HepG2 (cell line): ENCODE data around the gene ZNRF3. TPM values are rescaled to one million over a fixed set of nuclear protein-coding genes. Genes with fewer than 3 reads are reported as not detected.

Source experiments
- ATAC-seq: fragments of 200-7000 bp; cut with Tn5 transposase; 3 replicates; pipeline ENCODE4 v1.9.1; 2020; ENCODE audit warnings: mild to moderate bottlenecking, moderate library complexity
- BruUV-seq: library from RNA; stranded (reverse); fragments of 400-500 nt; replicated peaks from 2 replicates; lab custom pipeline; 2021; lab: Mats Ljungman, UMichigan
- CTCF ChIA-PET: fragments of 300-600 bp; formaldehyde crosslinking; extraction: SDS; loops from one replicate; lab custom pipeline; 2021; ENCODE audit warnings: low total read pairs, inconsistent platforms, low intra/inter-chr PET ratio; lab: Yijun Ruan, JAX
- POLR2A ChIA-PET: fragments of 350-600 bp; sonication (Branson Sonifier 250); formaldehyde crosslinking; loops from one replicate; lab custom pipeline; 2020; ENCODE audit warnings: antibody characterized with exemption, inconsistent platforms; lab: Yijun Ruan, JAX
- DNase-seq: peaks from one replicate; pipeline ENCODE4 v3.0.0-alpha.2; 2015; ENCODE audit warnings: low spot score
- FAIRE-seq: peaks from 3 replicates; lab custom pipeline; 2011; peaks lifted over from hg19 to GRCh38; lab: Jason Lieb, UNC
- H2AFZ ChIP-seq: one replicate; pipeline ENCODE4 v1.6.1; 2011; ENCODE audit warnings: low read length, inconsistent platforms
- H3K27ac ChIP-seq: fragments of 300-600 bp; 3 replicates; pipeline ENCODE4 v1.8.0; 2011; ENCODE audit warnings: mixed run types, mild to moderate bottlenecking, mixed read lengths, low read length, inconsistent platforms; ENCODE audit not compliant: insufficient read depth; ENCODE audit errors: extremely low read length
- H3K27me3 ChIP-seq, 2 experiments: fragments of 200-600 bp in 1 of 2; 2 replicates in 1 of 2; 3 replicates in 1 of 2; pipeline versions ENCODE4 v1.6.0 to v1.8.0; 2011; ENCODE audit warnings: low read length in 2 of 2, mild to moderate bottlenecking in 2 of 2, moderate library complexity in 2 of 2, inconsistent platforms in 1 of 2; ENCODE audit not compliant: insufficient read depth in 2 of 2, control insufficient read depth in 1 of 2
- H3K36me3 ChIP-seq, 2 experiments: fragments of 200-600 bp in 1 of 2; replicated peaks in 1 of 2; 2 replicates in 1 of 2; 3 replicates in 1 of 2; pipeline versions ENCODE4 v1.5.1 to v1.8.0; 2011; ENCODE audit warnings: low read length in 2 of 2, inconsistent platforms in 1 of 2; ENCODE audit not compliant: insufficient read depth in 2 of 2, control insufficient read depth in 1 of 2
- H3K4me1 ChIP-seq: 2 replicates; pipeline ENCODE4 v1.5.1; 2012; ENCODE audit warnings: low read length, inconsistent platforms; ENCODE audit not compliant: insufficient read depth
- H3K4me2 ChIP-seq: 2 replicates; pipeline ENCODE4 v1.6.0; 2011; ENCODE audit warnings: low read depth, low read length, inconsistent platforms
- H3K4me3 ChIP-seq, 3 experiments: fragments of 200-600 bp in 1 of 3; sonication (generic), shearing (Covaris generic) in 1 of 3; replicated peaks in 1 of 3; 2 replicates each; pipeline ENCODE4 v1.5.1; 2011 to 2016; ENCODE audit warnings: low read length in 3 of 3, inconsistent platforms in 2 of 3, low read depth in 2 of 3, mild to moderate bottlenecking in 2 of 3, control low read depth in 1 of 3, mixed read lengths in 1 of 3; ENCODE audit not compliant: insufficient read depth in 1 of 3
- H3K79me2 ChIP-seq: one replicate; pipeline ENCODE4 v1.6.1; 2011; ENCODE audit warnings: low read length, inconsistent platforms; ENCODE audit not compliant: insufficient read depth
- H3K9ac ChIP-seq: 2 replicates; pipeline ENCODE4 v1.6.0; 2011; ENCODE audit warnings: mild to moderate bottlenecking, low read depth, low read length, inconsistent platforms; ENCODE audit not compliant: insufficient read depth
- H3K9me3 ChIP-seq: 2 replicates; pipeline ENCODE4 v1.5.1; 2012; ENCODE audit warnings: mild to moderate bottlenecking, low read length
- H4K20me1 ChIP-seq: 2 replicates; pipeline ENCODE4 v1.6.0; 2011; ENCODE audit warnings: inconsistent platforms, mild to moderate bottlenecking, low read length, moderate library complexity; ENCODE audit not compliant: insufficient read depth
- HDAC2 ChIP-seq: sonication (generic); formaldehyde crosslinking; IDR thresholded peaks from 2 replicates; pipeline ENCODE4 v1.4.0; 2020; ENCODE audit warnings: missing genetic modification reagents
- HMGA1 ChIP-seq: sonication (generic); formaldehyde crosslinking; conservative IDR thresholded peaks from 2 replicates; pipeline ENCODE4 v1.4.0; 2020; ENCODE audit warnings: missing genetic modification reagents
- NCOA2 ChIP-seq: sonication (generic); formaldehyde crosslinking; IDR thresholded peaks from 2 replicates; pipeline ENCODE4 v1.8.0; 2022; ENCODE audit warnings: inconsistent platforms
- NONO ChIP-seq, 2 experiments: fragments of 450-650 bp in 1 of 2; sonication (generic) in 1 of 2; formaldehyde crosslinking in 1 of 2; IDR thresholded peaks in 1 of 2; conservative IDR thresholded peaks in 1 of 2; 2 replicates each; pipeline versions ENCODE4 v1.6.1 to v1.8.0; 2017 to 2022; ENCODE audit warnings: mild to moderate bottlenecking in 1 of 2, missing genetic modification reagents in 1 of 2, moderate library complexity in 1 of 2
- NR0B2 ChIP-seq: sonication (generic); formaldehyde crosslinking; IDR thresholded peaks from 2 replicates; pipeline ENCODE4 v1.4.0; 2020; ENCODE audit warnings: mild to moderate bottlenecking, missing genetic modification reagents
- RBAK ChIP-seq: sonication (generic); formaldehyde crosslinking; IDR thresholded peaks from 2 replicates; pipeline ENCODE4 v1.5.1; 2020; ENCODE audit warnings: mild to moderate bottlenecking, missing genetic modification reagents
- SIX4 ChIP-seq: sonication (generic); formaldehyde crosslinking; IDR thresholded peaks from 2 replicates; pipeline ENCODE4 v1.4.0; 2020; ENCODE audit warnings: missing genetic modification reagents
- ZBTB43 ChIP-seq: sonication (generic); formaldehyde crosslinking; conservative IDR thresholded peaks from 2 replicates; pipeline ENCODE4 v1.4.0; 2020; ENCODE audit warnings: missing genetic modification reagents
- ZC3H13 ChIP-seq: sonication (generic); formaldehyde crosslinking; IDR thresholded peaks from 2 replicates; pipeline ENCODE4 v1.8.1; 2023; ENCODE audit warnings: mild to moderate bottlenecking, missing genetic modification reagents, moderate library complexity
- ZHX2 ChIP-seq, 2 experiments: sonication (generic) in 1 of 2; formaldehyde crosslinking in 1 of 2; IDR thresholded peaks; 2 replicates each; pipeline versions ENCODE4 v1.6.1 to v1.9.0; 2014 to 2022; ENCODE audit warnings: antibody characterized with exemption in 1 of 2, borderline replicate concordance in 1 of 2, inconsistent platforms in 1 of 2, low read depth in 1 of 2, missing genetic modification reagents in 1 of 2
- ZNF160 ChIP-seq: sonication (generic); formaldehyde crosslinking; IDR thresholded peaks from 2 replicates; pipeline ENCODE4 v1.8.0; 2022; ENCODE audit warnings: mild to moderate bottlenecking, inconsistent platforms, missing genetic modification reagents
- ZNF562 ChIP-seq: sonication (generic); formaldehyde crosslinking; IDR thresholded peaks from 2 replicates; pipeline ENCODE4 v1.8.0; 2022; ENCODE audit warnings: missing genetic modification reagents, borderline replicate concordance
- ZNF629 ChIP-seq: sonication (generic); formaldehyde crosslinking; conservative IDR thresholded peaks from 2 replicates; pipeline ENCODE4 v1.5.0; 2020; ENCODE audit warnings: missing genetic modification reagents
- ZNF704 ChIP-seq: sonication (generic); formaldehyde crosslinking; IDR thresholded peaks from 2 replicates; pipeline ENCODE4 v1.8.1; 2023; ENCODE audit warnings: mild to moderate bottlenecking, inconsistent platforms, moderate library complexity, missing genetic modification reagents, borderline replicate concordance
- WGBS: methylation state at CpG from one replicate; pipeline ENCODE4 v1.1.6; 2017; ENCODE audit warnings: low lambda C conversion rate; 5-methylcytosine and 5-hydroxymethylcytosine counted together
- in situ Hi-C: cut with HindIII; loops from 2 replicates; pipeline ENCODE4 v1.10.0; 2017; ENCODE audit warnings: low pct_unique_long_range_greater_than_20kb; ENCODE audit not compliant: extremely low pct_ligation_motif_present
- intact Hi-C: fragments of 100-400 bp; cut with micrococcal nuclease; formaldehyde crosslinking; loops from one replicate; pipeline ENCODE4 v1.10.0; 2022; ENCODE audit not compliant: unreplicated experiment
- polyA plus RNA-seq, 8 experiments: library from polyadenylated mRNA; depleted of rRNA in 3 of 8; stranded (reverse) in 7 of 8; unstranded in 1 of 8; fragments of >200 nt; fragmentation: Illumina TruSeq in 4 of 8; extraction: Trizol in 4 of 8; gene quantifications; 2 replicates each; pipeline versions ENCODE4 v1.2.1 to v1.2.3, GENCODE V29; 2011 to 2016; ENCODE audit warnings: low read depth in 4 of 8, missing spikeins in 1 of 8, mixed read lengths in 1 of 8; ENCODE audit not compliant: insufficient read depth in 1 of 8
- total RNA-seq, 5 experiments: library from RNA; depleted of rRNA; stranded (reverse); fragments of >200 nt; fragmentation: Illumina TruSeq; extraction: Trizol; gene quantifications; 2 replicates each; pipeline ENCODE4 v1.2.3, GENCODE V29; 2016; ENCODE audit warnings: low read depth in 1 of 5

Gene ZNRF3
- total and polyA plus RNA-seq, 2 of the 13 experiments (the other 11 are each of a cell fraction or from before 2014, with no cell fraction given), result 20.3 to 36.7 TPM

- no peak for TF ChIP-seq NCOA2 (CRISPR knock-in tag)
- no peak for TF ChIP-seq RBAK
- TF ChIP-seq ZNF562 (CRISPR knock-in tag), result no peak
- no peak for TF ChIP-seq ZC3H13 (CRISPR knock-in tag)
- TF ChIP-seq SIX4 (CRISPR knock-in tag), result no peak
- TF ChIP-seq HMGA1 (CRISPR knock-in tag), result no peak
- TF ChIP-seq ZBTB43 (CRISPR knock-in tag), result no peak
- TF ChIP-seq NR0B2 (CRISPR knock-in tag), result no peak
- no peak for TF ChIP-seq HDAC2 (CRISPR knock-in tag)
- no peak for TF ChIP-seq NONO (IDR thresholded peaks at IDR 0.05)
- no peak for TF ChIP-seq NONO (CRISPR knock-in tag; conservative IDR thresholded peaks at IDR 0.05)
- no peak for TF ChIP-seq ZNF704 (CRISPR knock-in tag)
- no peak for TF ChIP-seq ZNF160
- TF ChIP-seq ZHX2 (IDR thresholded peaks at IDR 0.05; ENCODE audit: low read depth), result no peak
- TF ChIP-seq ZHX2 (CRISPR knock-in tag; IDR thresholded peaks at IDR 0.05; ENCODE audit: borderline replicate concordance), result no peak
- TF ChIP-seq ZNF629 (CRISPR knock-in tag), result no peak
- TF ChIP-seq, all 625 proteins: peak for 0
- H3K4me2 ChIP-seq, result no peak overlapping the region
- FAIRE-seq, result no peak
- no peaks in the 10 kb centered on the region; a peak in 1 of 5 replicates for H3K36me3 ChIP-seq
- ChIA-PET POLR2A (no interaction called here), CTCF (no interaction called here)
- in situ Hi-C loops (no loop called here), intact Hi-C loops (no loop called here)
- H4K20me1 ChIP-seq, result peaks cover 7% of the 10 kb centered on the region; the same call in 1 of the 2 replicates
- H3K27ac ChIP-seq, result no peak overlapping the region
- no peak for DNase-seq
- H2AFZ ChIP-seq, result no peak overlapping the region
- no peak overlapping the region for H3K9ac ChIP-seq
- no peaks in the 10 kb centered on the region for H3K9me3 ChIP-seq
- H3K79me2 ChIP-seq, result no peaks in the 10 kb centered on the region
- H3K4me3 ChIP-seq, result no peak overlapping the region
- 92% methylated on average over 4 of the region's 4 CpGs for WGBS
- peaks cover 60% of the 10 kb centered on the region for H3K4me1 ChIP-seq
- ATAC-seq, result no peak
- BruUV-seq, result no TSS peak
- H3K27me3 ChIP-seq, result no peaks in the 10 kb centered on the region
These were observed 210.3 kb downstream of the ZNRF3 start for GRCh38 chr22:29093501-29094300.
